AG04450 (cell line): Measurements from ENCODE around the gene HELZ. TPM values are rescaled to one million over a fixed set of nuclear protein-coding genes. Genes with fewer than 3 reads are reported as not detected.

Experiments
- CTCF ChIA-PET: fragments of 300-600, 350-600 bp; formaldehyde crosslinking; extraction: SDS; loops from one replicate; lab custom pipeline; 2022; ENCODE audit warnings: antibody characterized with exemption, inconsistent platforms; lab: Charles Lee
- POLR2A ChIA-PET: fragments of 350-600 bp; formaldehyde crosslinking; extraction: SDS; loops from one replicate; lab custom pipeline; 2021; ENCODE audit warnings: antibody characterized with exemption, inconsistent platforms; lab: Yijun Ruan, JAX
- DNase-seq: peaks from one replicate; pipeline ENCODE4 v3.0.0-alpha.2; 2011; ENCODE audit warnings: low read depth, low spot score
- H3K27ac ChIP-seq: one replicate; pipeline ENCODE4 v1.5.1; 2012; ENCODE audit warnings: low read depth, low read length, control low read depth
- H3K27me3 ChIP-seq: one replicate; pipeline ENCODE4 v1.6.0; 2012; ENCODE audit warnings: low read length; ENCODE audit not compliant: control insufficient read depth, insufficient read depth
- H3K4me3 ChIP-seq: 2 replicates; pipeline ENCODE4 v1.5.1; 2011; ENCODE audit warnings: mild to moderate bottlenecking, low read depth, low read length, control low read depth
- H3K9me3 ChIP-seq: 2 replicates; pipeline ENCODE4 v1.5.1; 2012; ENCODE audit warnings: low read length; ENCODE audit not compliant: control insufficient read depth, insufficient read depth
- CTCF ChIP-seq: IDR thresholded peaks from 2 replicates; pipeline ENCODE4 v1.5.1; 2011; ENCODE audit warnings: low read depth, low read length, control low read depth, inconsistent platforms
- polyA plus RNA-seq: library from polyadenylated mRNA; depleted of rRNA; stranded (reverse); fragments of >200 nt; gene quantifications from 2 replicates; pipeline ENCODE4 v1.2.3, GENCODE V29; 2011

Gene HELZ
- polyA plus RNA-seq, 1 experiment = 28.2 TPM

GRCh38 chr17:67030641-67031040 lies 214.4 kb downstream of the HELZ start:
- ChIA-PET POLR2A (no interaction called here), CTCF (no interaction called here)
- H3K4me3 ChIP-seq = no peak overlapping the region
- DNase-seq = no peak
- no peak overlapping the region for H3K27ac ChIP-seq
- peaks cover 2% of the 10 kb centered on the region for H3K27me3 ChIP-seq
- H3K9me3 ChIP-seq = peaks cover 4% of the 10 kb centered on the region; the same call in 1 of the 2 replicates
- TF ChIP-seq CTCF = no peak

- H3K9me3 ChIP-seq = no peaks in the 10 kb centered on the region; the same call in 1 of the 2 replicates
- CTCF ChIA-PET = no interaction called here
- no peaks in the 10 kb centered on the region for H3K27me3 ChIP-seq
- no peak for TF ChIP-seq CTCF
- DNase-seq = no peak
- no peak overlapping the region for H3K27ac ChIP-seq
- POLR2A ChIA-PET = no interaction called here
- H3K4me3 ChIP-seq = no peak overlapping the region
Observed at GRCh38 chr17:67027031-67027628, 217.9 kb downstream of the HELZ start.

GRCh38 chr17:67026341-67026740 lies 218.7 kb downstream of the HELZ start:
- Histone ChIP-seq H3K27ac (no peak overlapping the region), H3K4me3 (no peak overlapping the region), H3K27me3 (no peaks in the 10 kb centered on the region), H3K9me3 (no peaks in the 10 kb centered on the region; the same call in 1 of the 2 replicates)
- ChIA-PET POLR2A (no interaction called here), CTCF (no interaction called here)
- DNase-seq = no peak
- no peak for TF ChIP-seq CTCF

GRCh38 chr17:67025216-67025792 lies 219.7 kb downstream of the HELZ start:
- Histone ChIP-seq H3K27ac (no peak overlapping the region), H3K9me3 (no peaks in the 10 kb centered on the region; the same call in 1 of the 2 replicates), H3K4me3 (no peak overlapping the region), H3K27me3 (no peaks in the 10 kb centered on the region)
- ChIA-PET CTCF (no interaction called here), POLR2A (no interaction called here)
- DNase-seq = no peak
- TF ChIP-seq CTCF = no peak

- H3K4me3 ChIP-seq = no peak overlapping the region
- no peak for TF ChIP-seq CTCF
- no peaks in the 10 kb centered on the region; the same call in 1 of the 2 replicates for H3K9me3 ChIP-seq
- no peak overlapping the region for H3K27ac ChIP-seq
- no peaks in the 10 kb centered on the region for H3K27me3 ChIP-seq
- no peak for DNase-seq
- POLR2A ChIA-PET = no interaction called here
- CTCF ChIA-PET = no interaction called here
Observed at GRCh38 chr17:67024736-67025135, 220.3 kb downstream of the HELZ start.
